AG04449 (cell line): ENCODE data around the gene EMP3.

Experiments
- CTCF ChIA-PET: fragments of 350-600 bp; formaldehyde crosslinking; extraction: SDS; loops from one replicate; lab custom pipeline; 2021; ENCODE audit warnings: antibody characterized with exemption; lab: Yijun Ruan, JAX
- POLR2A ChIA-PET: fragments of 400-600, 350-600 bp; formaldehyde crosslinking; extraction: SDS; loops from one replicate; lab custom pipeline; 2020; ENCODE audit warnings: antibody characterized with exemption, inconsistent platforms; lab: Yijun Ruan, JAX
- DNase-seq: peaks from one replicate; pipeline ENCODE4 v3.0.0-alpha.2; 2010; ENCODE audit warnings: low read depth, low spot score
- H3K4me3 ChIP-seq: 2 replicates; pipeline ENCODE4 v1.5.1; 2011; ENCODE audit warnings: low read depth, mild to moderate bottlenecking, control low read depth, low read length
- TF ChIP-seq, protein P1 (sequence below): IDR thresholded peaks from one replicate; pipeline ENCODE4 v1.5.1; 2011; ENCODE audit warnings: mild to moderate bottlenecking, moderate library complexity, low read length, control low read depth, inconsistent platforms; ENCODE audit not compliant: insufficient read depth; ENCODE audit errors: missing control alignments

The EMP3 gene

GRCh38 chr19:48354332-48354992 lies 29.1 kb downstream of the EMP3 start:
- H3K4me3 ChIP-seq, result no peak overlapping the region
- POLR2A ChIA-PET, result no interaction called here
- CTCF ChIA-PET, result interaction anchor here (1.0 to 1.7 kb wide), 6 partner anchors 8 to 234 kb away, joined by 3 to 5 read pairs (median 4); partner anchors contain the start of genes SYNGR4 and TMEM143
- TF ChIP-seq, protein P1, sequence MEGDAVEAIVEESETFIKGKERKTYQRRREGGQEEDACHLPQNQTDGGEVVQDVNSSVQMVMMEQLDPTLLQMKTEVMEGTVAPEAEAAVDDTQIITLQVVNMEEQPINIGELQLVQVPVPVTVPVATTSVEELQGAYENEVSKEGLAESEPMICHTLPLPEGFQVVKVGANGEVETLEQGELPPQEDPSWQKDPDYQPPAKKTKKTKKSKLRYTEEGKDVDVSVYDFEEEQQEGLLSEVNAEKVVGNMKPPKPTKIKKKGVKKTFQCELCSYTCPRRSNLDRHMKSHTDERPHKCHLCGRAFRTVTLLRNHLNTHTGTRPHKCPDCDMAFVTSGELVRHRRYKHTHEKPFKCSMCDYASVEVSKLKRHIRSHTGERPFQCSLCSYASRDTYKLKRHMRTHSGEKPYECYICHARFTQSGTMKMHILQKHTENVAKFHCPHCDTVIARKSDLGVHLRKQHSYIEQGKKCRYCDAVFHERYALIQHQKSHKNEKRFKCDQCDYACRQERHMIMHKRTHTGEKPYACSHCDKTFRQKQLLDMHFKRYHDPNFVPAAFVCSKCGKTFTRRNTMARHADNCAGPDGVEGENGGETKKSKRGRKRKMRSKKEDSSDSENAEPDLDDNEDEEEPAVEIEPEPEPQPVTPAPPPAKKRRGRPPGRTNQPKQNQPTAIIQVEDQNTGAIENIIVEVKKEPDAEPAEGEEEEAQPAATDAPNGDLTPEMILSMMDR, result no peak
- no peak for DNase-seq

GRCh38 chr19:48355365-48355954 lies 30.1 kb downstream of the EMP3 start:
- H3K4me3 ChIP-seq, result no peak overlapping the region
- CTCF ChIA-PET, result interaction anchor here (1.0 to 1.5 kb wide), 4 partner anchors 7 to 21 kb away, joined by 3 to 5 read pairs (median 4); no protein-coding TSS in a partner anchor
- TF ChIP-seq, protein P1, result no peak
- no peak for DNase-seq
- POLR2A ChIA-PET, result no interaction called here

GRCh38 chr19:48359123-48359522 lies 33.8 kb downstream of the EMP3 start:
- ChIA-PET POLR2A (no interaction called here), CTCF (interaction anchor here (1.4 to 1.8 kb wide), 2 partner anchors 9 to 26 kb away, joined by 5 to 7 read pairs; no protein-coding TSS in a partner anchor)
- no peak overlapping the region for H3K4me3 ChIP-seq
- TF ChIP-seq, protein P1, result no peak
- no peak for DNase-seq

DNA sequence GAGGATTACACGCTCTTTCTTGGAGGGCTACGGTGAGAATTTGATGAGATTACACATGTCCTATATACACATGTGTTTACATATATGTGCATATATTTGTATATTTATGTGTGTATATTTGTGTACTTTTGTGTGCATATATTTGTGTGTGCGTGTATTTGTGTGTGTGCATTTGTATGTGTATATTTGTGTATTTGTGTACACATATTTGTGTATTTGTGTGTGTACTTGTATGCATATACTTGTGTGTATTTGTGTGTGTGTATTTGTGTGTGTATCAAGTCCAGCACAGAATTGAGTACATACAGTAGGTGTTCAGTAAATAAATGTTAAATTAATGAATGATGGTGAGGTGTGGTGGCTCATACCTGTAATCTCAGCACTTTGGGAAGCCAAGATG lies 36.6 kb downstream of the EMP3 start:
- TF ChIP-seq, protein P1, result no peak
- CTCF ChIA-PET, result interaction anchor here (1.4 kb wide), 1 partner anchor 42 kb away, joined by 5 read pairs; no protein-coding TSS in a partner anchor
- no peak overlapping the region for H3K4me3 ChIP-seq
- no peak for DNase-seq
- POLR2A ChIA-PET, result no interaction called here

GRCh38 chr19:48362716-48363499 lies 37.6 kb downstream of the EMP3 start:
- DNase-seq, result peak; percentile 55
- ChIA-PET CTCF (interaction anchor here (0.6 to 3.7 kb wide), 8 partner anchors 8 to 227 kb away, joined by 3 to 19 read pairs (median 4); partner anchors contain the start of gene KDELR1), POLR2A (interaction anchor here (0.7 to 1.5 kb wide), 3 partner anchors 15 to 256 kb away, joined by 3 to 4 read pairs (median 3); partner anchors contain the start of genes RPL18 and SPHK2)
- H3K4me3 ChIP-seq, result peak overlapping the region; percentile 81
- TF ChIP-seq, protein P1, result no peak
